ENCODE measurements around the gene OSBPL6.
"Not testable (repeated sequence)": the region's sequence is repeated elsewhere in the genome, so short reads cannot be mapped to it uniquely, and the experiment has no call there.

OSBPL6 gene

DNA sequence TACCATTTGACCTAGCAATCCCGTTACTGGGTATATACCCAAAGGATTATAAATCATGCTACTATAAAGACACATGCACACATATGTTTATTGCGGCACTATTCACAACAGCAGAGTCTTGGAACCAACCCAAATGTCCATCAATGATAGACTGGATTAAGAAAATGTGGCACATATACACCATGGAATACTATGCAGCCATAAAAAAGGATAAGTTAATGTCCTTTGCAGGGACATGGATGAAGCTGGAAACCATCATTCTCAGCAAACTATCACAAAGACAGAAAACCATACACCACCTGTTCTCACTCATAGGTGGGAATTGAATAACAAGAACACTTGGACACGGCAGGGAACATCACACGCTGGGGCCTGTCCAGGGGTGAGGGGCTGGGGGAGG is 163.4 kb downstream of the OSBPL6 start:
- DNase-seq (ENCODE audit: low spot score), result not testable (repeated sequence)

DNA sequence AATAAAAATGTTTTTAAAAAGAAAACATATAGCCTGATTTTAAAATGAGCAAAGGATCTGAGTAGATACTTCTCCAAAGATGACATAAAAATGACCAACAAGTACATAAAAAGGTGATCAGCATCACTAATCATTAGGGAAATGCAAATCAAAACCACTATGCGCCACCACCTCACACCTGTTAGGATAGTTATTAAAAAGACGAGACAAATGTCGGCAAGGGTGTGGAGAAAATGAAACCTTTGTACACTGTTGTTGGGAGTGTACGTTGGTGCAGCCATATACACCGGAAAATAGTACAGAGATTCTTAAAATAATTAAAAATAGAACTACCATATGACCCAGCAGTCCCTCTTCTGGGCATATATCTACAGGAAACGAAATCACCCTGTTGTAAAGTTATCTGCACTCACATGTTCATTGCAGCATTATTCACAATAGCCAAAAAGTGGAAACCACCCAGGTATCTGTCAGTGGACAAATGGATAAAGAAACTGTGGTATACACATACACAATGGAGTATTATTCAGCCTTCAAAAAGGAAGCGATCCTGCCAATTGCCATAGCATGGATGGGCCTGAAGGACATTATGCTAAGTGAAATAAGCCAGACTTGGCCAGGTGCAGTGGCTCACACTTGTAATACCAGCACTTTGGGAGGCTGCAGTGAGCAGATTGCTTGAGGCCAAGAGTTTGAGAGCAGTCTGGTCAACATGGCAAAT is 165.0 kb downstream of the OSBPL6 start:
- no peak for DNase-seq (ENCODE audit: low spot score)

DNA sequence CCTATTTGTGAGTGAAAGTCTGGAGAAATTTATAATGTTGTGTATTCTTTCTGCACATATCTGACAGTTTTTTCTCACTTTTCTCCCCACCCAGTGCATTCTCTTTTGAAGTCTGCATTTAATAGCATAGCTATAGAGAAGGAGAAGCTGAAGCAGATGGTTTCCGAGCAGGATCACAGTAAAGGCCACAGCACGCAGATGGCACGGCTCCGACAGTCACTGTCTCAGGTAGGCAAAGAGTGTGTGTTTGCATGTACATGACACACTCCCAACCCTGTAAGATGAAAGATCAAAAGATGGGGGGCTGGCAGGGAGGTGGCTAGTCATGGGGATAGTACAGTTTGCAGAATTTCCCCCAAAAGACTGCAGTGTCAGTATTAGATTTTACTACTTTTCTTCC is 167.3 kb downstream of the OSBPL6 start:
- no peak for DNase-seq (ENCODE audit: low spot score)

DNA sequence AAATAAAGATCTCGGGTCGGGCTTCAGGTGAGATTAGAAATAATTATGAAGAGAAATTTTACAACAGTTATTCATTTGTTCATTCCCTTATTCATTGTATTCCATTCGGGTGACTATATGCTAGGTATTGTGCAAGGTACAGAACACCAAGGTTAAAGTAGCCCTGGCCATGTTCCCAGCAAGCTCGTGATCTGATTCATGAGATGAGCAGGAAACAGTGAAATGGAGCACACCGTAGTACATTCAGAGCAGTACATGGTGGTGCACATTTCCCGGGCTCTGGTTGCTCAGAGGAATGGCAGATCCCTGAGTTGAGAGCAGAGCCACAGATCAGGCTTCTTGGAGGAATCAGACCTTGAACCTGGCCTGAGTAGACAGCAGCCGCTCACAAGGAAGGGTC is 168.9 kb downstream of the OSBPL6 start:
- DNase-seq (ENCODE audit: low spot score), result no peak

DNA sequence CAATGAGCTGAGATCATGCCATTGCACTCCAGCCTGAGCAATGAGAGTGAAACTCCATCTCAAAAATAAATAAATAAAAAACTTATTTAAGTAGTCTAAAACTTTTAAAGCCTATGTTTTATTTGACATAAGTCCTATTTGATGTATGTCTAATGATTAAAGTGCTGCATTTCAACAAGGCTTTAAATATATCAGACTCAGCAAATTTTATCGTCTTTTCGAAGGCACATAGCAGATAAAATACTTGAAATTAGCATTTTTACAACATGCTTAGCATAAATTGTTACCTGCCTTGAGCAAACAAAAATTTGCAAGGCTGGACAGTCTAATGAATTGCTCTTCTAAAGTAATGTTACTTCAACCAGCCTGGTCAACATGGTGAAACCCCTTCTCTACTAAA is 170.8 kb downstream of the OSBPL6 start:
- no peak for DNase-seq (ENCODE audit: low spot score)

DNA sequence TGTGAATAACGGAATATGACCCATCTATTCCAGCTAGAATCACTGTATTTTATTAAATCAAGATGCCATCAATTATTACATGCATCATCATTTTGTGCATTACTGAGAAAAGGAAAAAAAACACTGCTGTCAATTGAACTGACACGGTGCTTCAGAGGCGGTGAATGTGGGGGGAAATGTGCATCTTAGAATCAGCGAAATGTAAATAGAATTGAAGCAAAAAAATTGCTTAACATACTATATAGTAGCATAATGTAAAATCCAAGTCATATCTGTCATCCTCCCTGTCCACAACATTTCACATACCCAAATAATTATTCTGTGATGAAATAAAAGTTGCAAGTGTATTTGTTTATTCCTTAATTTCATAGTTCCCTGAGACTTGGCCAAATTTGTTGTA is 172.1 kb downstream of the OSBPL6 start:
- DNase-seq (ENCODE audit: low spot score), result no peak

DNA sequence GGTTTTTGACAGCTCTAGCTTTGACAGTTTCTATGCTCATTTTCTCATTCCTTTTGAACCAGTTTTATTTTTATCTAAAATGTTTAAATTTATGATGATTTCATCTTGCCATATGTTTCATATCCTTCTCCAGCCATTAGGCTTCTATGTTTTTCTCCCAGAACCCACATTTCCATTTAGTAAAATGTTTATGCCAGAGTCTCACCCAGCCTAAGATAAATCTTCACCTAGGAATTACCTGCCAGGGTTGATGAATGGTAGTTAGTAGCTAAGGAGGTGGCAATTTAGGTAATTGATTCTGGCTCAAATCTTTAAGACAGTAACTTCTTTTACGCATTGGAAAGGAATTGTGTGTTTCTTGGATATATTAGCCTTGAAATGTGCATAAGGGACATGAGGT is 173.0 kb downstream of the OSBPL6 start:
- DNase-seq (ENCODE audit: low spot score), result no peak

DNA sequence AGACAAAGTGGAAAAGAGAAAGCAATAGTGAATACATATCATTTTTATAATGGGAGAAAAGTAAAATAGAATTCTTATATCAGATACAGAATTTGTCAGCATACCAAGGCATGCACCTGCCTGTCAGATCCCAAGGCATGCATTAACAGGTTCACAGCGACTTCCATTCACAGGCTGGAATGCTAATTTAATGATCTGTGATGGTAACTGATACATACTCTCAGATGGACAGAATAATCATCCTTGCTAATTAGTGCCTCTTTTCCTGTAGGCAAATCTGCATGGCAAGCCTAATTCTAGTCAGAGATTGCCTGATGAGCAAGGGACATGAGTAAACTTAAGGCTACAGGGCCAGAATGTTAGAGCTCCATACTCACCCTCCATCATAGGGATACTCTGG is 180.6 kb downstream of the OSBPL6 start:
- no peak for DNase-seq (ENCODE audit: low spot score)

DNA sequence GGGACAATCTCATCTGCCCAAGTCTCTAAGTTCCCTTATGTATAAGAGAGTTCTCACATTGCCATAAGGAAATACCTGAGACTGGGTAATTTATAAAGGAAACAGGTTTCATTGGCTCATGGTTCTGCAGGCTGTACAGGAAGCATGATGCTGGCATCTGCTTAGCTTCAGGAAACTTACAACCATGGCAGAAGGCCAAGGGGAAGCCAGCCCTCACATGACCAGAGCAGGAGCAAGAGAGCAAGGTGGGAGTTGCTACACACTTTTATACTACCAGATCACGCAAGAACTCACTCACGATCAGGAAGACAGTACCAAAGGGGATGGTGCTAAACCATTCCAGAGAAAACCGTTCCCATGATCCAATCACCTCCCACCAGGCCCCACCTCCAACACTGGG is 182.7 kb downstream of the OSBPL6 start:
- DNase-seq (ENCODE audit: low spot score), result no peak

DNA sequence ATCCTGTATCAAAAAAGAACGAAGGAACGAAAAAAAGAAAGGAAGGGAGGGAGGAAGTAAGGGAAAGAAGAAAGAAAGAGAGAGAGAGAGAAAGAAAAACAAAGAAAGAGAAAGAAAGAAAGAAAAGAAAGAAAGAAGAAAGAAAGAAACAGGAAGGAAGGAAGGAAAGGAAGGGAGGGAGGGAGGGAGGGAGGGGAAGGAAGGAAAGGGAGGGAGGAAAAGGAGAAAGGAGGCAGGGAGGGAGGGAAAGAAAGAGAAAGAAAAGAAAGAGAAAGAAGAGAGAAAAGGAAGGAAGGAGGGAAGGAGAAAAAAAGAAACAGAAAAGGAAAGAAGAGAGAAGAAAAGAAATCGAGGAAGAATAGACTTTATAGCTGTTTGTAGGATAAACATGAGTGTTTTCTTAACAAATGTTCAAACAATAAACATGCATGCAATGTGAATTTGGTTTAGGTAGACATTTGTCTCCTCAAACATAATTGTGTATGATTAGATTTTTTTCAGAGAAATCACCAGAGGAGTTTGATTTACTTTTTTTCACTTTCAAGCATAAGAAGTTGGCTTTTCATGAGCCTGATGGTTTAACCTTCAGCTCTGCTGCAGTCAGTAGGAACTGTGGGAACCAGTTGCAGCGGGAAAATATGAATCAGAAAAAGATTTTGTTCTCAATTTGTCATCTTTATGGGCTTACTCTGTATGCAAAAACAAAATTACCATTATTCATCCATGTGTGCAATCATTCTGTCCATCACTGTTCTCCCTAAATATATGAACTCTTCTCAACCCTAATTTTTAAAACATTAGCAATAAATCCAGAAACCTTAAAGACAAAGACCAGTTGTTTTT is 185.1 kb downstream of the OSBPL6 start:
- DNase-seq (ENCODE audit: low spot score), result no peak

DNA sequence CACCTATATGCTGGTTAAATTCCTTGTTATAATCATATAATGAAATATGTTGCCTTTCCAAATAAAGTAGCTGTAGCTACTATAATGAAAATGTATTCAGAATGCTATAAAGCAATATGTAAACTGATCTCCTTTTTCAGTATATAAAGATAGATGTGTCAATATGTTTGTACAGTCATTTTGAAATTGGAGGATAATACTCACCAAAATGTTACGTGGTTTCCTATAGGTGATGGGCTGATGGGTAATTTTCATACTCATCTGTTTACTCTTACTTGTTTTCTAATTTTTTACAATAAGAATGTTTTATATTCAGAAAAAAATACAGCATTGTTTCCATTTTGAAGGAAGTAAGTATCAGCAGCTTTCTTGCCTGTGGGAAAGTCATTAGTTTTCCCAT is 186.5 kb downstream of the OSBPL6 start:
- DNase-seq (ENCODE audit: low spot score), result no peak

DNA sequence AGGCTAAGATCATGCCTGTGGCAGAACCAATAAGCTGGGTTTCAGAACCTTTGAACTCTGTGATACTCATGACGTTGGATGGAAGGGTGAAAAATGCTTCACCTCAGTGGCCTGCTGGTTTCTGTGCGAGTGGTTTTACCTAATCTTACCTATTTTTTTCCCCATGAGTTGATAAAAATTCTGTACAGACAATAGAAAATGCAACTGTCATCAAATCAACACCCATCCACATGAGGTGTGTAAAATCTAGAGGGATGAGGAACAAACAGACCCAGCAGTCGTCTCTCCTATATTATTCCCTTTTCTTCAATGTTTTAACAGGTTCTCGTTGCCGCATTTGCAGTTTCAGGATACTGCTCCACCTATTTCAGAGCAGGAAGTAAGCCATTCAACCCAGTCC is 189.4 kb downstream of the OSBPL6 start:
- no peak for DNase-seq (ENCODE audit: low spot score)

DNA sequence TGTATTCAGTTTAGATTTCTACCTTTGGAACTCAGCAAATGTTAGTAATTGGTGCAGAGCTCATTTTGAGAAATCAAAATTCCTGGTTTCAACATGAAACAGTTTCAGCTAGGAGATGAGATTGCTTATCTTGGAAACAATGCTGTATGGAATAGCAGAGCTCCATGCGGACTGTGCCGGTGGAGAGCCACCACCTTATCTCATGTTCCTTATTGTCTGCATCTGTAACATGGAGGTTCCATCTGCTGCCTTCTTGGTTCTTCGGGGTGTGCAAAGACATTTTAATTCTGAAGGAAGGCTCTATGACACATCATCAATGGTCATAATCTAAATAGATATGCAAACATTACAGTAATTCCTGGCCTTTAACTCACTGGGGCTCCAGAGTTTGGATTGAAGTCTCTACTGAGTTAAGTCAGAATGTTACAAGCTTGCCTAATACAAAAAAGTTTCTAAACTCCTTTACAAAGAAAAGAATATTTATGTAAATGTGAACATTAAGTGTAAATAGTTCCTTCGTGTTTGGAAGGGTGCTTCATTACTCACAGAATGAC is 191.4 kb downstream of the OSBPL6 start:
- no peak for DNase-seq (ENCODE audit: low spot score)

DNA sequence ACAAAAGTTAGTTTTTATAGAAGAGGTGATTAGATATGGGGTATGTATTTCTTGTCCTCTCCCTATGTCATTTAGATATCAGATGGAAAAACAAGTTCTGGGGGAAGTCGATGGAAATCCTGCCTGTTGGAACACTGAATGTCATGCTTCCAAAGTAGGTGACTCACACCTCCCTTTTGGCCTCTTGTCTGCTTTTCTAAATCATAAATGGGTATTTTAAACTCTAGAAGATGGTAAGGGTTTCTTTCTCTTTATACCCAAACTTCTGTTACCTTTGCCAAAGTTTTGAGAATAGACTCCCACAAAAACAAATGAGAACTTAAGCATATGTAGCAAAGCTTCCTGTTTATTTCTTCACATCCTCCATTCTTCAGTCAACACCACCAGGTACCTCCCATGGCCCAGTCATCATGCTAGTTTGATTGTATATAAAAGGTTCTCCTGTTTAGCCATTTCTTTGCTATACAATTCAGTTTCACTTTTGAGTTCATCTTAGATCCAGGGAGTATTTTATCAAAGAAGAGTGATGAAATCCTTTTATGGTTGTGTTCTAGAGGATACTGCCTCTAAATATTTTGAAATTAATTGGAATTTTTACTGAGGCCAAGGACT is 192.8 kb downstream of the OSBPL6 start:
- no peak for DNase-seq (ENCODE audit: low spot score)

DNA sequence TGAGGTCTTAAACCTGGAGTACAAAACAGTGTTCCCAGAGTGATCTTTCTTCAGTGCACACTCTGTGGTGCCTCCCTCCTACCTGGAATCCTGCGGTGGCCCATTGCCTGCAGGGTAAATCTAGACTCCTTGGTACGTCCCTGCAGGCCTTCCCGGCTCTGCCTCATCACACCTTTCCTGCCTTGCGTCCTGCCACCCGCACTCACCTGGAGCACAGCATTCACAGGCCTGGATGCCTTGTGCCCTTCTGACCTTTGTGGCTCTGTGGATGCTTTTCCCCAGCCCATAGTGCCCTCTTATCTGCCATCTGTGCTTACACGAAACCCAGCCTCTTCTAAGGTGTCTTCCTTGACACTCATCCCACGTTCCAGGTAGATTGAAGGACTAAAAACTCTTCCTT is 194.0 kb downstream of the OSBPL6 start:
- no peak for DNase-seq (ENCODE audit: low spot score)

DNA sequence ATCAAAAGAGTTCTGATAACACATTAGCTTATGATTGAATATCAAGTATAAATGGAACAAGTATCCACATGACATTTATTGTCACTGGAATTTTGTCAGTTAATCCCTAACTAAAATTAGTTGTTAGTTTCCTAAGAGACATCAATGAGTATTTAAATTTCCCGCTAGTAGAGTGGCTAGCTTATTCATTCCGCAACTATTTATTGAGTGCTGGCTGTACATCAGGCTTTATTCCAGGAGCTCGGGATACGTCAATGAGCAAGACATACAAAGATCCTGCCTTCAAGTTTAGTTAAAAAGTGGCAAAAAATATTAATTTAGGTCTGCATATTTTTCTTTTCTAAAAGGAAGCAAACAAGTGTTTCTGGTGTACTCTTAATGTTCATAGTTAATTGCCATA is 197.4 kb downstream of the OSBPL6 start:
- no peak for DNase-seq (ENCODE audit: low spot score)

DNA sequence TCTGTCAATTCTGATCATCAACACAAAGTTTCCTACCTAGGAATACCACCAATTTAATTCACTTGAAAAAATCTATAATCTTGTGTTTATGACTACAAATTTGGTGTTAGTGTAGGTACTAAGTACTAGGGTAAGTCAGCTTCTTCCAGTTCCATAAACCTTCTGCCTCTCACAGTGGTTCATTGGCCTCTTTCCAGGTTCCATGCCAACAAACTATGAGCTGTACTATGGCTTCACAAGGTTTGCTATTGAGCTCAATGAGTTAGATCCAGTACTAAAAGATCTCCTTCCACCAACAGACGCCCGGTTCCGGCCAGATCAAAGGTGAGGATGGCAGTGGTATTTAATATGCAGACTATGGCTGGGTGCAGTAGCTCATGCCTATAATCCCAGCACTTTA is 197.9 kb downstream of the OSBPL6 start:
- DNase-seq (ENCODE audit: low spot score), result no peak

DNA sequence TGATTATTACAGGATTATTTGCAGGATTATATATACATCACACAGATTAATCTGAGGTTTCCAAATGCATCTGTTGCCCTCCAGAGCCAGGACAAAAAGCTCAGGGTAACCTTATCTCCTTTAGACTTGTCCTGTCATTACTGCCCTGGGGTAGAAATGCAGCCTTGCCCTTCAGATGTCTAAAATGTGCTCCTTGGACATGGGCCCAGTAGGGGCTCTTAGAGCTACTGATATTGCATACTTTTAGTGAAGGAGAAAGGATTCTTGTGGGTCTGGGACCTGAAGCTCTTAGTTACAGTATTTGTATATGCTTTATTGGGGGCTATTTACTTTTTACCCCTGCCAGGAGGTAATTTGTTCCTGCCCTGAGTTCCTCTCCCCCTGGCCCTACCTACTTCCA is 200.5 kb downstream of the OSBPL6 start:
- no peak for DNase-seq (ENCODE audit: low spot score)

DNA sequence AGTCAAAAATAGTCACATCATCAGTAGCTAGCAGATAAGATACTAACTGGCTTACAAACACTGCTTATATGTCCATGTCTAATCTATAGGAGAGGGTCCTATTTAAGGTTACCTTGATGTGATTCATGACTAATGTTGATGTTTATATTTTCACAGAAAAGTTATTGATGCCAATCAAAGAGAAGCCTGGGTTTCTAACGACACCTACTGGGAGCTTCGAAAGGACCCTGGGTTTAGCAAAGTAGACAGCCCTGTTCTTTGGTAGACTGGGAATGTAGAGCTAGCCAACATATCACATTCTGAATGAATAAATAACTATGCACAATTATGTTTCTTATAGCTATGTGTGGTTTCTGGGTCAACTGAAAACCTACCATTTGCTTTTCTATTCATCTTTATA is 201.0 kb downstream of the OSBPL6 start:
- no peak for DNase-seq (ENCODE audit: low spot score)

DNA sequence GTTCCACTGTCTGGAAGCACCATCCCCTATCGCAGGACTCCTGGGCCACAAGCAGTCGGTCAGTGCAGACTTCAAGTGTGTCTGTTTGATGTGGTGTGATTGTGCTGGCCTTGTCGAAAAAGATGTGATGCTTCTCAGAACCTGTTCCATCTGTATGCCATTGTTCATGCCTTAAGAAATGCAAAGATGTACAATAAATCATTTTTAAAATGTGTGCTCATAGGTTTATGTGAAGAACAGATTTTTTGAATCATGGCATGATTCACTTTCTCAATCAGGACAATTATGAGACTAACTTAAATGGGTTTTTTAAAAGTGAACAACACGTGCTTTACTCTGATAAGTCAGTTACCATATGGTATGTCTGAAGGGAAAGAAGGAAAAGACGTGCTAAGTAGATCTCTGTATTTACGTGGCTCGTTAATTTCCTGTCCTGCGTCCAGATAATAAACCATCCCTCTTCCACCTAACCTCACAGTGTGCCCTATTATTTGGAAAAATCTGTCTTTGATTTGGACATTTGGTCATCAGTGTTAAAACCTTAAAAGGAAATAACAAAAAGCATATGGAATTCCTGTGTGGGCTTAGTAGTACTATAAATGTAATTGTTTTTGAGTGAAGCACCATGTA is 201.7 kb downstream of the OSBPL6 start:
- DNase-seq (ENCODE audit: low spot score), result no peak

DNA sequence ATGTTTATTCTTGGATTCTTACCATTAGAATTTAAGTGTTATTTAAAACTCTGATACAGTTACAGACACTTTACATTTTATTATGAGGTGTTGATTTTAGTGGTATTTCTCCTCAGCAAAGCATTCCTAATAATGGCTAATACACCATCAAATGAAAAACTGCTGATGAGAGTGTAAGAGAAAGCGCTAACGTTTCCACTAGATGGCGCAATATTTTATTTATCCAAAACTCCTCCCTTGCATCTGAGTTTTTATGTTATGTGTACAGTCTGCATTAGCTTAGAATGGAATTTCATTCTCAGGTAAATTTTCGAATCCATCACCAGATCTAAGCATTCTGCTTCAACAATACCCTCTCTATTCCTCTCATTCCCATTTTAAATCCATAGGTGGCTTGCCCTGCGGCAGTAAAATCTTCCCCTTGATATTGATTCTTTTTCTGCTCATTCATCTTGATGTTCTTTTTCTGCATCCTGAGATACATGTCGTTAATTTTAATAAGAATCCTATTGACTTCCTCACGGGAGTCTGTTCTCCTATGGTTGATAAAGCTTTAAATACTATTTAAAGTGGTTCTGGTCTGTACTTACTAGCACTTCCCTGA is 202.8 kb downstream of the OSBPL6 start:
- DNase-seq (ENCODE audit: low spot score), result peak; percentile 23

DNA sequence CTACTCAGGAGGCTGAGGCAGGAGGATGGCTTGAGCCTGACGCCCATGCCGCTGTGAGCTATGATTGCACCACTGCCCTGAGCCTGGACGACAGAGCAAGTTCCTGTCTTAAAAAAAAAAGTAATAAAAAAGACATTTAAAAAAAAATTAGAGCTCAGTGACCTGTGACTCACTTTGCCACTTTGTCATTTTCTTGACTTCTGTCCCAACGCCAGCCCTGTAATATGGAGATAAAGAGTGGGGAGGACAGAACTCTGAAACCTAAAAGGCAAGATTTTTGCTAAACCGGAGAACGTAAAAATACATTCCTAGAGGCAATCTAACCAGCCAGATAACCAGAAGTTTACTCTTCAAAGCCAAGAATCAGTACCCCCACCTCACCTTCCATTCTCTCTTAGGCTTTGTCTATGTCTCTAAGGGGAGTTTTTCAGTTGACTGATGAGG is 207.7 kb downstream of the OSBPL6 start:
- no peak for DNase-seq (ENCODE audit: low spot score)
